Stimulated activated naive CD8-positive, alpha-beta T cell treated with anti-CD3 and anti-CD28 coated beads, Interleukin-15, Interleukin-2, amounts not matched to agents 100 U/mL and 50 U/mL, for 24 hours (primary cell): Measurements from ENCODE around the gene RNF128.
A peak's percentile ranks its signal among the peaks of the same experiment; 100 is the strongest.
"Not testable (repeated sequence)": the region's sequence is repeated elsewhere in the genome, so short reads cannot be mapped to it uniquely, and the experiment has no call there.

Experiments
- ATAC-seq: fragments of 150-1000 bp; cut with Tn5 transposase; one replicate; pipeline ENCODE4 v1.10.0; 2021
- DNase-seq: peaks from one replicate; pipeline ENCODE4 v3.0.0; 2021

The RNF128 gene

GRCh38 chrX:106748377-106748776, 21.9 kb downstream of the RNF128 start:
- DNase-seq: no peak
- ATAC-seq: no peak

GRCh38 chrX:106751407-106751806, 24.9 kb downstream of the RNF128 start:
- ATAC-seq (no peak), DNase-seq (no peak)

- no peak for ATAC-seq
Measured at GRCh38 chrX:106752101-106752678, 25.7 kb downstream of the RNF128 start.

GRCh38 chrX:106769288-106769687, 42.8 kb downstream of the RNF128 start:
- DNase-seq, ATAC-seq: not testable (repeated sequence)

More at GRCh38 chrX:106752101-106752678, 25.7 kb downstream of the RNF128 start:
- DNase-seq: no peak

- no peak for DNase-seq
- ATAC-seq: no peak
Measured at GRCh38 chrX:106774981-106775380, 48.5 kb downstream of the RNF128 start.

GRCh38 chrX:106780264-106780663, 53.8 kb downstream of the RNF128 start:
- DNase-seq: no peak
- ATAC-seq: no peak

GRCh38 chrX:106780664-106781377, 54.3 kb downstream of the RNF128 start:
- no peak for DNase-seq
- no peak for ATAC-seq

- no peak for ATAC-seq
- no peak for DNase-seq
Measured at GRCh38 chrX:106783716-106784115, 57.2 kb downstream of the RNF128 start.

- DNase-seq: no peak
- ATAC-seq: no peak
Measured at GRCh38 chrX:106791495-106791894, 65.0 kb downstream of the RNF128 start.

GRCh38 chrX:106802063-106802387, 75.5 kb downstream of the RNF128 start:
- no peak for DNase-seq
- no peak for ATAC-seq

GRCh38 chrX:106802388-106803275, 76.1 kb downstream of the RNF128 start, which contains the start of gene TBC1D8B:
TSS of gene TBC1D8B (plus strand) at chrX:106802673. CDS start at chrX:106802854, 181 bp downstream.
- ATAC-seq: peak; percentile 75

GRCh38 chrX:106811131-106811910, 84.8 kb downstream of the RNF128 start:
- DNase-seq (no peak), ATAC-seq (no peak)

More at GRCh38 chrX:106802388-106803275, 76.1 kb downstream of the RNF128 start, which contains the start of gene TBC1D8B:
- DNase-seq: peak; percentile 7

GRCh38 chrX:106812930-106813329, 86.4 kb downstream of the RNF128 start:
- ATAC-seq, DNase-seq: not testable (repeated sequence)

GRCh38 chrX:106814093-106814492, 87.6 kb downstream of the RNF128 start:
- not testable (repeated sequence) for DNase-seq

More at GRCh38 chrX:106814093-106814492, 87.6 kb downstream of the RNF128 start:
- ATAC-seq: not testable (repeated sequence)
